Stimulated activated CD4-positive, alpha-beta T cell treated with anti-CD3 and anti-CD28 coated beads, TNF-alpha, amount 100 ng/mL, for 1 hour (primary cell): ENCODE data around the gene CDK3.
"Not testable (repeated sequence)": the region's sequence is repeated elsewhere in the genome, so short reads cannot be mapped to it uniquely, and the experiment has no call there.

Experiments
- DNase-seq, 3 donors: peaks; one replicate each; pipeline ENCODE4 v3.0.0-alpha.2; 2020; ENCODE audit warnings: low read depth in 3 of 3, low spot score in 1 of 3

CDK3 gene

GRCh38 chr17:76036497-76037261 lies 36.0 kb downstream of the CDK3 start:
- no peak for DNase-seq

- no peak for DNase-seq
Measured at GRCh38 chr17:76038050-76038449, 37.4 kb downstream of the CDK3 start.

- DNase-seq: no peak
Measured at GRCh38 chr17:76039121-76039520, 38.5 kb downstream of the CDK3 start.

- DNase-seq: no peak
Measured at GRCh38 chr17:76040376-76040775, 39.7 kb downstream of the CDK3 start.

- not testable (repeated sequence) for DNase-seq
Measured at GRCh38 chr17:76042868-76043267, 42.2 kb downstream of the CDK3 start.

- not testable (repeated sequence) for DNase-seq
Measured at GRCh38 chr17:76044475-76045007, 43.9 kb downstream of the CDK3 start.

GRCh38 chr17:76046064-76046463 lies 45.4 kb downstream of the CDK3 start:
- no peak for DNase-seq

- DNase-seq: no peak
Measured at GRCh38 chr17:76048025-76048605, 47.5 kb downstream of the CDK3 start.

GRCh38 chr17:76048711-76049110 lies 48.1 kb downstream of the CDK3 start:
- no peak for DNase-seq

- DNase-seq: no peak
Measured at GRCh38 chr17:76049239-76049638, 48.6 kb downstream of the CDK3 start.

GRCh38 chr17:76049836-76050537 lies 49.3 kb downstream of the CDK3 start:
- DNase-seq: no peak

- no peak for DNase-seq
Measured at GRCh38 chr17:76050538-76051467, 50.1 kb downstream of the CDK3 start.

- DNase-seq: no peak
Measured at GRCh38 chr17:76051561-76051960, 50.9 kb downstream of the CDK3 start.

GRCh38 chr17:76053246-76054111 lies 52.8 kb downstream of the CDK3 start:
- no peak for DNase-seq

- DNase-seq: no peak
Measured at GRCh38 chr17:76054112-76054476, 53.4 kb downstream of the CDK3 start.
